GM18909 (cell line): ENCODE results near the gene CDC45.

Source experiments
- ATAC-seq: cut with Tn5 transposase; IDR thresholded peaks from one replicate; pipeline ENCODE4 v1.9.1; 2021; ENCODE audit warnings: mild to moderate bottlenecking; ENCODE audit not compliant: unreplicated experiment, poor library complexity

Gene CDC45

DNA sequence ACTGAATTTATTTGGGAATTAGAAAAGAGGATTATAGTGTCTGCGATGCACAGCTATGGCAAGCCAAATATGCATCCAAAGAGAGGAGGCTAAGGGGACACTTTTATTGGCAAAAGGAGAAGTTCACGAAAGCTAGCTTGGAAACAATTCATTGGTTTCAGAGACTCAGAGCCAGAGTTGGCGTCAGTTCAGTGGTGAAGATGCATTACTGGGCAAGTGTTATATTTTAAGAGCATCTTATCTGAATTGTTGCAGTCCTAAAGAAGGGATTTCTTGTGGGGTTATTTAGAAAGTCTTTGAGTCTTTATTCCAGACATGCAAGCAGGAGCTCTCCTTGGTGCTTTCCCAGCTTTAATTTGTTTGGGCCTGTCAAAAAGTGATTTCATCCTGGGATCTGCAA, 29.5 kb downstream of the CDC45 start:
- no peak for ATAC-seq

DNA sequence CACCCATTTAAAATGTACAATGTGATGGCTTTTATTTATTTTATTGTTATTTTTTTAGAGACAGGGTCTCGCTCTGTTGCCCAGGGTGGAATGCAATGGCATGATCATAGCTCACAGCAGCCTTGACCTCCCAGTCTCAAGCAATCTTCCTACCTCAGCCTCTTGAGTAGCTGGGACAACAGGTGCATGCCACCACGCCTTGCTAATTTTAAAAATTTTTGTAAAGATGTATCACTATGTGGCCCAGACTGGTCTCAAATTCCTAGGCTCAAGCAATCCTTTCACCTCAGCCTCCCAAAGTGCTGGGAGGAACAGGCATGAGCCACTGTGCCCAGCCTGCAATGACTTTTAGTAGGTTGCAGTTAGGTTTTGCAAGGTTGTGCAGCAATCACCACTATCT, 30.2 kb downstream of the CDC45 start:
- ATAC-seq, result no peak

DNA sequence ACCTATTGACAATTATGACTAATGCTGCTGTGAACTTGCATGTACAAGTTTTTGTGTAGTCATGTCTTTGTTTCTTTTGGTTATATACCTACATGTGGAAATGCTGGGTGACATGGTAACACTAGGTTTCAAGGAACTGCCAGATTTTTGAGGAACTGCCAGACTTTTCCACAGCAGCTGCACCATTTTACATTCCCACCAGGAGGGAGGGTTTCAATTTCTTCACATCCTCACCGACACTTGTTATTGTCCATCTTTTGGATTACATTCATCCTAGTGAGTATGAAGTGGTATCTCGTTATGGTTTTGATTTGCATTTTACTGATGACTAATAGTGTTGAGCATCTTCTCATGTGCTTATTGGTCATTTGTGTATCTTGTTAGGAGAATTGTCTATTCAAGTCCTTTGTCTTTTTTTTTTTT, 31.2 kb downstream of the CDC45 start:
- ATAC-seq, result no peak

DNA sequence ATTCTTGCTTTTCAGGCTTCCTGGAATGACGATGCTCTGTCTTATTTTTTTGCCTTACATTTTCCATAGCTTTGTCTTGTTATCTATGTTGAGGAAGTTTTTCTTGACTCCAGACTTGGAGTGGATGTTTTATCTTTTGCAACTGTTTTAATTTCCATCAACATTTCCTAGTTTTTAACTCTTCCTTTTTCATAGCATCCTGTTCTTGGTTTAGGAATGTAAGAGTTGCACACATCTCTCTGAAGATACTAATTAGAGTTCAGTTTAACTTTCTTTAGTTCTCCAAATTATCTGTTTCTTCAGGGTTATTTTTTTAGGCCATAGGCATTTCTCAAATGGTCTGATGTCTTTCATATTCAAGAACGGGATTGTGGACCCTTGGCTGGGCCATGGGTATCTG, 34.1 kb downstream of the CDC45 start:
- no peak for ATAC-seq

DNA sequence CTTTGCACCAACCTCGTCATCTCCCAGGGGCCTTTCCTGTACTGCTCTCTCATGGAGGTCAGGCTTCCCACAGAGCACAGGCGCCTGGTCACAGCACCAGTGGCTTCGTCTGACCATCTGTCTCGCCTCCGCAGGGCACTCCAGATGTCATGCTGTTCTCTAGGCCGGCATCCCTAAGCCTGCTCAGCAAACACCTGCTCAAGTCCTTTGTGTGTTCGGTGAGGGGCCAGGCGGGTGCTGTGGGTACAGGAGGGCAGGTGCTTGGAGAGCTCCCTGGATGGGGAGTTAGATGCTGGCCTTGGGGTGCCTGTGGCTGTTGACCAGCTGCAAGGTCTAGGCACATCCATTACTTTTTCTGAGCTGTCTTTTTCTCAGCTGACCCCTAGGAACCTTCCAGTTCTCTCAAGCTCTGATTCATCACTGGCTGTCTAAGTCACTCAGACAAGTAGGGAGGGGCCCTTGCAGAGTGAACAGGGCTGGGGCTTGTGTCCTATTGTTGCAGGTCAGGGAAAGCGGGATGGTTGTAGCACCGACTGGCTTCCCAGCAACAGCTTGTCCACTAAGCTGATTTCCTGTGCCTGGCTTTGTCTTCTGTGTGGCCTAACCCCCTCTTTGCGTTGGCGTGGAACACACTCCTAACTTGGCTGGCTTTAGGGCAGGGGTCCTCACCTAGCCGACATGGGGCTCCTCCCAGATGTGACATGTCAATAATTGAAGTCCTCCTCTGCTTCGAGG, 35.3 kb downstream of the CDC45 start:
- ATAC-seq, result no peak

DNA sequence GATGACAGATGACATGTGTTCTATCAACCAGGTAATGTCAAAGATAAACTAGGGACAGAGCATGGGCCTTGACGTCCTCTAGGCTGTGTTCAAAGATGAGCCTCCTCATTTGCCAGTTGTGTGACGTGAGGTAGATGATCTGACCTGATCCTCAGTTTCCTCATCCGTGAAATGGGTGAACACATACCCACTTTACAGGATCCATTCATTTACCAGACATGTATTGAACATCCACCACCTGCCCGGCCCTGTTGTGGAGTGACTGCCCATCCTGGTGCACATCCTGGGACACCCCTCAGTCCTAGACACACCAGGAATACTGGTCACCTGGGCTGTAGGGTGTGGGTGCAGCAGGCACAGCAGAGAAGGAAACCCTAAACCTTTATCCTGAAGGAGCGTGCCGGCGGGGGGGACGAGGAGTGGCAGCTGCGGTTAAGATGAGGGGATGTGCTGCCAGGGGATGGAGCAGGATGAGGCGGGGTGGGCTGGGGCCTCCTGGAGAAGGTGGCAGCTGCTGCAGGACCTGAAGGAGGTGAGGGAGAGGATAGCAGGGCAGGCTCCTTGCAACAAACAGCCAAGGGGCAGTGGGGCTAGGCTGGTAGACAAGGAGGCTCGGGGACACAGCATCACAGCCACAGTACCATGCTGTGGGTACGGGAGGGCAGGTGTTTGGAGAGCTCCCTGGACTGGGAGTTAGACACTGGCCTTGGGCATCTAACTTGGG, 36.1 kb downstream of the CDC45 start:
- ATAC-seq, result no peak

DNA sequence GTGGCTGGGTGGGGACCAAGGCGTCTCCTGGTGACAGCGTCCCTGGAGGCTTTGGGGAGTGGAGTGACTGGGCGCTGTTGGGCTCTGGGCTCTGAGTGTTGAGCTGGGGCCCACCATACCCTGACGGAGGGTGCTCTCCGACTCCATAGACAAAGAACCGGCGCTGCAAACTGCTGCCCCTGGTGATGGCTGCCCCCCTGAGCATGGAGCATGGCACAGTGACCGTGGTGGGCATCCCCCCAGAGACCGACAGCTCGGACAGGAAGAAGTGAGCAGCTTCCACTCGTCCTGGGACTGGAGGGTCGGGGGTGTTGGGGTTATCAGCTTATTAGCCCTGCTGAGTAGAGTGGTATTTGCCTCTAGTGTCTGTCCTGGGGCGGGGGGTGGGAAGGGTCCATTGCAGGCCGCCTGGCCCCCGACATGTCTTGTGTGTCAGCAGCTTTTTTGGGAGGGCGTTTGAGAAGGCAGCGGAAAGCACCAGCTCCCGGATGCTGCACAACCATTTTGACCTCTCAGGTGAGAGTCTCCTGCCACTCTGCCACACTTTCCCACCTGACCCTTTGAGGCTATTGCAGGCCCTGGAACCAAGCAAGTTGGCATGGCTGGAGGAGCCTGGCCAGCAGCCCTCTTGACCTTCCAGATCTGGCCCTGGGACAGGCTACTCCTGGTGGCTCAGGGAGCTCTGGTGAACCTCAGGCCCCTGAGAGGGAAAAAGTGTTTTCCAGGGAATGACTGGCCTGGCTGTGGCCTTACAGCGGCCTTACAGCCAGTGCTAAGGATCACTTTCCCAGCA, 36.9 kb downstream of the CDC45 start:
- no peak for ATAC-seq

DNA sequence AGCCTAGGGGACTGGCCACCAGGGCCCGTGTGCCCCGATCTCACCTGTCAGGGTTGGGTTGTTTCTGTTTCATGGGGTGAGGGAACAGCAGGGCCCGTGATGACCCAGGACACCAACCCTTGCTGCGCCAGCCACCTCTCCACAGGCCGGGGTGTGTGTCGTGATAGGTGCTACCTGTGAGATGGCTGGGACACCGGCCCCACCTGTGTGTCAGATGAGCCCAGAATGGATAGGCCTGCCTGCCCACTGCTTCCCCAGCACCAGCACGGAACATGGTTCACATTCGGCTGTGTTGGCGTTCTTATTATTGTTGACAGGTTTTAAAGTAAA, 37.4 kb downstream of the CDC45 start:
- ATAC-seq, result no peak

DNA sequence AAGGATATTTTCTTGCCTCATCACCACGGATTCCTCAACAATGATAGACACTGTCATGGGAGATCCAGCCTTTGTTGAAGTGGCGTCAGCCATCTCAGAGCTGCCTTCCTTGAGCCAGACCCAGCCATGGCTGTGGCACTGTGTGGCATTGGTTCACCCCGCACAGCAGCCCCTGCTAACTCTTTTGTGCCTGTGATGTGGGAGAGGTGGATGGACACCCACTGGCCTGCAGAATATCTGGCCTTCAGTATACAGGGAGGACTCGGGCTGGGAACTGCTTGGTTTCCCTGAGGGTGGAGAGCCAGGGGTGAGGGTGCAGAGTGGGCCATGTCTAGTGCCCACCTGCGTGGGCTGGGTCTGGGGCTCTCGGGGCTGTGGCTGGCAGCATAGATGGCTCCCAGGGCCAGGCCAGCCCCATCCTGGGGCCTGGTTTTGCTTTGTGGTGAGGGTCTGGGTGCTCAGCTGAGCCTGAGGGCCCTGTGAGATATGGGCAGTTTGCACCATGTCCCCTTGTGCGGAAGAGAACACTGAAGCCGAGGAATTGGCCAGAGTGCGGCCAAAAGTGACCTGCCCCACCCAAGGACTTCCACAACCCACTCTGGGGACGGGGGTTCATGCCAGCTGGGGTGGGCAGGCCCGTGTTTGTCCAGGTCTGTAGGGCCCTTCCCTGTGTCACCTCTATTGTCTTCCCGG, 38.3 kb downstream of the CDC45 start:
- no peak for ATAC-seq

DNA sequence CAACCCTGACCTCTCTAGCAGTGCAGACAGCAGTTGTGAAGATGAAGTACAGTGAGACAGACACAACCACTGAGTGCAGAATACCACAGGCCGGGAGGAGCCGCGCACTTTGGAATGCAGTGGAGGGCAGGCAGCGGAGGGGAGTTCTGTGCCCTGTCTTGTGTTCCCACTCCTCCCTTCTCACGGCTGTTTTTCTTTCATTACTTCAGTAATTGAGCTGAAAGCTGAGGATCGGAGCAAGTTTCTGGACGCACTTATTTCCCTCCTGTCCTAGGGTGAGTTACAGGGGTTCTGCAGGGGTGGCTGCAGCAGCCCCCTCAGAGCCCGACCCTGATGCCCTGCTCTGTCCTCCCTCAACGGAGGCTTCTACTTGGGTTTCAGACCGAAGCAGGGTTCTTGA, 38.9 kb downstream of the CDC45 start:
- ATAC-seq, result no peak

DNA sequence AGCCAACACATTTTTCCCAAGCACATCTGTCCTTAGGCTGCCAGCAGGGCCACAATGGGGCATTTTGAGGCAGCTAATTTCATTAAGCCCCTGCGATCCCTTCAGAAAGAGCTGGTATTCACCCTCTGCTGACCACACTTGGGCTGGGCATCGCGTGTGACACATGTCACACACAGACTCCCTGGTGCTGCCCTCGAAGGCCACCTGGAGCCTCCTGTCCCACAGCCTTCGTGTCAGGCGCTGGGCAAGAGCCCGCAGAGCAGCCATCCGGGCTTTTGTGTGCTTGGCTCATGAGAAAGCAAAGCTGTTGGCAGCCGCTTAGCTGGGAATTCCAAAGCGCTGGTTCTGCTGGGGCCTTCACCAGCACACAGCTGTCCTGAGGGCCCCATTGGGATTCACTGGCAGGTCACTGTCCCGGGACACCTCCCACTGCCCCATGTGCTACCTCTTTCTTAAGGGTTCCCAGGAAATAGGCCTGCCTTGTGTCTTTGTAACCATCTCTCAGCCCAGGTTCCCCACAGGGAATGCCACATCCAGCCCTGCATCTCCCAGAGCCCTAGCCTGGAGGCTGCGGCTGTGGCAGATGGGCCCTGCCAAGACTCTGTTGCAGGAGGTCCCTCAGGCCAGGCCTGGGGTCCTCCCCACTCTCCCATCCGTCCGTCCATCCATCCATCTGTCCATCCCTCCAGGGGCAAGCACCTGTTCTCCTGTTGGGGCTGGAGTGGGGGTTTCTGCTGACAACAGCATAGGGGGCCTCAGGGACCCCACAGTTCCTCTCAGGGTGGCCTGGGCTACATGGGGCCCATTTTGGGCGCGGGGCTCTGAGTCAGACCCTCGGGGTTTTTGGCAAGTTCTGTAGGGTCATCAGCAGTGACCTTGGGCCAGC, 39.6 kb downstream of the CDC45 start:
- ATAC-seq, result no peak

DNA sequence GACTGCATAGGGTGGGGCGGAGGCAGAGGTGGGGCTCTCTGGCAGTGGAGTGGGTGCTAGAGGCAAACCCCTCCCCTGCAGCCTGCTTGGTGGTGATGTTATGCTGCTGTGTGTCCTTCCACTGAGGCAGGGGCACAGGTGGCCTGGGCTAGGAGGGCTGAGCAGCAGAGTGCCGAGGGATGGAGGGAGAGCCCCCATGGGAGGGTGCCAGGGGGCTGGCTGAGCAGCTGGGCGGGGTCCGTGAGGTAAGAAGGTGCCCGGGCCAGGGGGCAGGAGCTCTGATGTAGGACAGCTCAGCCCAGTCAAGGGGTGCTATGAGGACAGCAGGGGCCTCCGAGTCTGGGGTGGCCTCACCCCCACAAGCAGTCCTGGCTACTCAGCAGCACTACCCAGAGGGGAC, 40.3 kb downstream of the CDC45 start:
- no peak for ATAC-seq

DNA sequence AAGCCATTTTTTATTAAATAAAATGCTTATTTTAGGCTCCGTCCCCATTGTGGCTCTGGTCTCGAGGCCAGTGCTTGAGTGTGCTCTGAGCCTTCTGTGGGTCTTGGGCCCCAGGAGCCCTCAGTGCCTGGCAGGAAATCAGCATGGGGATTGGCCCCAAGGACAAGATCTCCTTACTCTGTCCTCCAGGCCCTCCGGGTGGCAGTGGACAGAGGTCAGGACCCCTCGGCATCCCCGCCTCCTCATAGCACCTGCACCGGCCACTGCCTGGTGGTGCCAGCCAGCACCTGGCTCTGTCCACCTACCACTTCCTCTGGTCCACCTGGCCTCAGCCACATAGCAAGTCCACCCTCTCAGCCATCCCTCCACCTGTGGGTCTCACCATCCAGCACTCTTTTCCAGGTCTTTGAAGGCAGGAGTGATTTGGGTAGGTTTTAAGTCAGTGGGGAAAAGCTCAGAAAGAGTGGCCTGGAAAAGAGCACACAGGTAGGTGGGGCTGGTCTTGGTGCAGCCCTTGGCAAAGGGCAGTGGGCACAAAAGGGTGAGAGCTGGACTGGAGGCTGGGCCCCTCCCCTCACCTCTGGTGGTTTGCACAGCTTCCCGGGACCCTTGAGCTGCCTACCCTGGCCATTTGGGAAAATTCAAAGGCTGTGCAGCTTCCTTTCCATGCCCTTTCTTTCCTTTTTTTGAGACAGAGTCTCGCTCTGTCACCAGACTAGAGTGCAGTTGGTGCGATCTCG, 41.0 kb downstream of the CDC45 start:
- no peak for ATAC-seq

DNA sequence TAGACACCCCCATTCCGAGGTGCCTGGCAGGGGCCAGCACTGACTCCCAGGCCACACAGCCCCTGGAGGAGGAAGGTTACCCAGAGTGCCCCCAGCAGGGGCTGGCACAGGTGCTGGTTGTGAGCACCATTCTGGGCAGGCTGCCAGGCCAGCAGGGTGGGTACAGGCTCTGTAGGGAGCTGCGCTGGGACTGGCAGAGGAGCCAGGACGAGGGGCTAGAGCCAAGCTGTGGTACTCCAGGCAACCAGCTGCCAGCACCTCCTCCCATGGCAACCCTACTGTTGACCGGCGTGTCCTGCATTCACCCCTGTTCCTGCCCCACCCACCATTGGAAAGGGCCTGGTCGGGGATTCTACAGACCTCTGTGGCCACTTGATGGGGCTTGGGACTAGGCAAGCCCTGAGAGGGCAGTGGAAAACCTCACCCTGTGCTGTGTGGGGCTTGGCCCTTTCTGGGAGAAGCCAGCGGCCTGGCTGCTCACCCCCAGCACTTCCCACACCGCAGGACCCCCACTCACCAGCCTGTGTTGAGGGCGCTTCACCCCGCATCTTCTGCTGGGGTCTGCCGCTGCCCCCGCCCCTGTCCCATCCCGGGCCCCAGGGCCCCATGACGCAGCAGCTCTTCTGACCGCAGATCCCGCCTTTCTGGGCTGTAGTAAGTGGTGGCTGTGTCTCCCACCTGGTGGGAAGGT, 42.6 kb downstream of the CDC45 start:
- ATAC-seq, result no peak

DNA sequence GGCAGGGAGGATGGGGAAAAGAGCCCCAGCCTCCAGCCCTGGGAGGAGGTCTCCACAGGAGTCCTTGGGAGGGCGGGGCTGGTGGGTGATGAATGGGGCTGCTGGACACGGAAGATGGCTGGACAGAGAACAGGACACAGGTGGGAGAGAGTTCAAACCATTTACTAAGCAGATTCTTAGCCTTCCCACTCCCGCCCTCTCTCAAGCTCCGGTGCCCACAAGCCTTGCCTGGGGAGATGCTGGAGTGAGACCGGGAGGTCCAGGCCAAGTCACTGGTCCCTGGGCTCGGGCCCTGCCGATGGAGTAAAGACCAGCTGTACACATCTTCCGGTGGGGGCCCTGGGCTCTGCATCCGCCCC, 43.1 kb downstream of the CDC45 start:
- ATAC-seq, result no peak

DNA sequence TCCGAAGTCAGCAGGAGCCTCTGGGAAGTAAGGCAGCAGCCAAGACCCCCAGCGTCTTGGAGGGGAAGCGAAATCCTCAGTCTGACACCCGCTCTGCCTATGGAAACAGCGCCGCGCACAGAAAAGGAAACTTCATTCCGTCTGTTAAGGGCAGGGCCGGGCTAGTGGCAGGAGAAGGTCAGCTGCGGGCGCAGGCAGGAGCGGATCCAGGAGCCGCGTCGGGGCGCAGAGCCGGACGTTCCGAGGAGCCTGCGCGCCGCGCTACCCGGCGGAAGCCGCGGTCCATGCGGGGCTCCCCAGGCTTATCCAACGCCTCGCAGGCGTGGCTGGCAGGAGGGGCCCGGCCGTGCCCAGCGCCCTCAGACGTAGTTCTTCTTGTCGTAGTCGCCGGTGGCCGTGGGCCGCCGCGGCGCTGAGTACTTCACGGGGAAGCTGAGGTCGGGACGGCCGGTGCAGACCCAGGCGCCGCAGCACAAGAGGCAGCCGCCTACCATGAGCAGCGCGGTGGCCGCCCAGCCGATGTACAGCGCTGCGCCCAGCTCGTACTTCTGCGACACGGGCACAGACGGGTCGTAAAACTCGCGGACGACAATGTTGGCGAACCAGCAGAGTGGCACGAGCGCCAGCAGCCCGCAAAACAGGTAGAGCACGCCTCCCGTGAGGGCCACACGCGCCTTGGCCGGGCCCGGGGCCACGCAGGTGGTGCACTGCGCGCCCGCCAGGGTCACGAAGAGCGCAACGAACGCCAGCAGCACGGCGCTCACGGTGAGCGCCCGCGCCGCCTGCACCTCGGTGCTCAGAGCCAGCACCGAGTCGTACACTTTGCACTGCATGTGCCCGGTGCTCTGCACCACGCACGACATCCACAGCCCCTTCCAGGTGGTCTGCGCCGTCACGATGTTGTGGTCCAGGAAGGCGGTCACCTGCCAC, 43.8 kb downstream of the CDC45 start:
- ATAC-seq, result no peak
